GM06990 (cell line): ENCODE results near the gene C10orf67.

Experiments
- DNase-seq: peaks from one replicate; pipeline ENCODE4 v3.0.0-alpha.2; 2011; ENCODE audit not compliant: insufficient read length; ENCODE audit errors: extremely low read depth
- H3K27me3 ChIP-seq: replicated peaks from 2 replicates; pipeline ENCODE4 v1.6.0; 2011; ENCODE audit warnings: low read length; ENCODE audit not compliant: control insufficient read depth, insufficient read depth
- H3K36me3 ChIP-seq: 2 replicates; pipeline ENCODE4 v1.5.1; 2011; ENCODE audit warnings: low read length; ENCODE audit not compliant: control insufficient read depth, insufficient read depth
- H3K4me3 ChIP-seq: replicated peaks from 2 replicates; pipeline ENCODE4 v1.5.1; 2011; ENCODE audit warnings: low read depth, mild to moderate bottlenecking, control low read depth, low read length
- TF ChIP-seq, protein P1 (sequence below): IDR thresholded peaks from 2 replicates; pipeline ENCODE4 v1.5.1; 2011; ENCODE audit warnings: low read length, control low read depth, mild to moderate bottlenecking, inconsistent platforms; ENCODE audit not compliant: insufficient read depth, poor library complexity, severe bottlenecking

Gene C10orf67

GRCh38 chr10:23195846-23196600, 148.6 kb downstream of the C10orf67 start:
- no peak overlapping the region for H3K4me3 ChIP-seq
- TF ChIP-seq, protein P1, sequence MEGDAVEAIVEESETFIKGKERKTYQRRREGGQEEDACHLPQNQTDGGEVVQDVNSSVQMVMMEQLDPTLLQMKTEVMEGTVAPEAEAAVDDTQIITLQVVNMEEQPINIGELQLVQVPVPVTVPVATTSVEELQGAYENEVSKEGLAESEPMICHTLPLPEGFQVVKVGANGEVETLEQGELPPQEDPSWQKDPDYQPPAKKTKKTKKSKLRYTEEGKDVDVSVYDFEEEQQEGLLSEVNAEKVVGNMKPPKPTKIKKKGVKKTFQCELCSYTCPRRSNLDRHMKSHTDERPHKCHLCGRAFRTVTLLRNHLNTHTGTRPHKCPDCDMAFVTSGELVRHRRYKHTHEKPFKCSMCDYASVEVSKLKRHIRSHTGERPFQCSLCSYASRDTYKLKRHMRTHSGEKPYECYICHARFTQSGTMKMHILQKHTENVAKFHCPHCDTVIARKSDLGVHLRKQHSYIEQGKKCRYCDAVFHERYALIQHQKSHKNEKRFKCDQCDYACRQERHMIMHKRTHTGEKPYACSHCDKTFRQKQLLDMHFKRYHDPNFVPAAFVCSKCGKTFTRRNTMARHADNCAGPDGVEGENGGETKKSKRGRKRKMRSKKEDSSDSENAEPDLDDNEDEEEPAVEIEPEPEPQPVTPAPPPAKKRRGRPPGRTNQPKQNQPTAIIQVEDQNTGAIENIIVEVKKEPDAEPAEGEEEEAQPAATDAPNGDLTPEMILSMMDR, result no peak
- no peak for DNase-seq
- H3K36me3 ChIP-seq, result no peaks in the 10 kb centered on the region
- peaks cover 3% of the 10 kb centered on the region for H3K27me3 ChIP-seq

GRCh38 chr10:23194966-23195845, 149.4 kb downstream of the C10orf67 start:
- DNase-seq, result no peak
- peaks cover 3% of the 10 kb centered on the region; the same call in 1 of the 2 replicates for H3K27me3 ChIP-seq
- TF ChIP-seq, protein P1, result no peak
- H3K36me3 ChIP-seq, result no peaks in the 10 kb centered on the region
- no peak overlapping the region for H3K4me3 ChIP-seq

- H3K36me3 ChIP-seq, result no peaks in the 10 kb centered on the region
- no peak for DNase-seq
- TF ChIP-seq, protein P1, result no peak
- H3K4me3 ChIP-seq, result no peak overlapping the region
- peaks cover 3% of the 10 kb centered on the region; the same call in 1 of the 2 replicates for H3K27me3 ChIP-seq
Measured at GRCh38 chr10:23194471-23194965, 150.1 kb downstream of the C10orf67 start.

GRCh38 chr10:23193435-23194074, 151.0 kb downstream of the C10orf67 start:
- TF ChIP-seq, protein P1, result no peak
- H3K27me3 ChIP-seq, result peaks cover 2% of the 10 kb centered on the region; the same call in 1 of the 2 replicates

DNA sequence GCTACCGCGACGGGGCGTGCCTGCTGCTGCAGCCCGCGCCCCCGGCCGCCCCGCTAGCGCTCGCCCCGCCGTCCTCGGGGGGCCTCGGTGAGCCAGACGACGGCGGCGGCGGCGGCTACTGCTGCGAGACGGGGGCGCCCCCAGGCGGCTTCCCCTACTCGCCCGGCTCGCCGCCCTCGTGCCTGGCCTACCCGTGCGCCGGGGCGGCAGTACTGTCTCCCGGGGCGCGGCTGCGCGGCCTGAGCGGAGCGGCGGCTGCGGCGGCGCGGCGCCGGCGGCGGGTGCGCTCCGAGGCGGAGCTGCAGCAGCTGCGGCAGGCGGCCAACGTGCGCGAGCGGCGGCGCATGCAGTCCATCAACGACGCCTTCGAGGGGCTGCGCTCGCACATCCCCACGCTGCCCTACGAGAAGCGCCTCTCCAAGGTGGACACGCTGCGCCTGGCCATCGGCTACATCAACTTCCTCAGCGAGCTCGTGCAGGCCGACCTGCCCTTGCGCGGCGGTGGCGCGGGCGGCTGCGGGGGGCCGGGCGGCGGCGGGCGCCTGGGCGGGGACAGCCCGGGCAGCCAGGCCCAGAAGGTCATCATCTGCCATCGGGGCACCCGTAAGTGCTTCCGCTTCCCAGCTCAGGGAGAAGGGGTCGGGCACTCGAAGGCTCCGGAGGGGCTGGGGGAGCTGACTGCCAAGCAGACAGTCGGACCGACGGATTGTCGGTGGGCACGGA, 151.7 kb downstream of the C10orf67 start:
- DNase-seq, result no peak
- Histone ChIP-seq H3K27me3 (peaks cover 2% of the 10 kb centered on the region; the same call in 1 of the 2 replicates), H3K36me3 (no peaks in the 10 kb centered on the region), H3K4me3 (no peak overlapping the region)
- TF ChIP-seq, protein P1, result no peak

More at GRCh38 chr10:23193435-23194074, 151.0 kb downstream of the C10orf67 start:
- H3K4me3 ChIP-seq, result no peak overlapping the region
- no peak for DNase-seq
- no peaks in the 10 kb centered on the region for H3K36me3 ChIP-seq
